ENCODE measurements around the gene MMP3.

Gene MMP3

GRCh38 chr11:102788334-102788995 is 54.9 kb downstream of the MMP3 start:
- no peak for DNase-seq

All from fibroblast of skin of right quadriceps (primary cell).